Common myeloid progenitor, CD34-positive (primary cell): ENCODE measurements around the gene TMOD2.

ENCODE experiments used
- CTCF ChIA-PET: fragments of 350-600 bp; sonication (Branson Sonifier 250); formaldehyde crosslinking; loops from one replicate; lab custom pipeline; 2021; ENCODE audit warnings: antibody characterized with exemption; lab: Charles Lee
- POLR2A ChIA-PET: fragments of 350-600 bp; sonication (Branson Sonifier 250); formaldehyde crosslinking; loops from one replicate; lab custom pipeline; 2021; ENCODE audit warnings: antibody characterized with exemption; lab: Charles Lee
- DNase-seq, 3 donors: peaks; one replicate each; pipeline versions ENCODE4 v3.0.0 to v3.0.0-alpha.2; 2013
- H3K27ac ChIP-seq, 2 experiments: 1 replicate in 1 of 2; 2 replicates in 1 of 2; pipeline ENCODE4 v1.7.0; 2013; ENCODE audit warnings: inconsistent platforms in 2 of 2, low read length in 2 of 2, mild to moderate bottlenecking in 2 of 2, low read depth in 1 of 2, moderate library complexity in 1 of 2; ENCODE audit not compliant: severe bottlenecking in 2 of 2, insufficient read depth in 1 of 2, poor library complexity in 1 of 2
- H3K27me3 ChIP-seq, 5 experiments: replicated peaks in 2 of 5; 1 replicate in 3 of 5; 2 replicates in 2 of 5; pipeline versions ENCODE4 v1.6.1 to v1.7.0; 2013; ENCODE audit warnings: low read length in 4 of 5, mild to moderate bottlenecking in 2 of 5, moderate library complexity in 2 of 5, inconsistent platforms in 1 of 5; ENCODE audit not compliant: insufficient read depth in 5 of 5, control insufficient read depth in 4 of 5
- H3K36me3 ChIP-seq, 4 experiments: 1 replicate in 2 of 4; 2 replicates in 2 of 4; pipeline versions ENCODE4 v1.6.1 to v1.7.0; 2013; ENCODE audit warnings: low read length in 3 of 4, control low read depth in 1 of 4, mild to moderate bottlenecking in 1 of 4; ENCODE audit not compliant: control insufficient read depth in 4 of 4, insufficient read depth in 4 of 4
- H3K4me1 ChIP-seq, 4 experiments: 1 replicate in 3 of 4; 2 replicates in 1 of 4; pipeline versions ENCODE4 v1.6.1 to v1.7.1; 2013; ENCODE audit warnings: low read length in 3 of 4, mild to moderate bottlenecking in 3 of 4, control low read depth in 1 of 4, inconsistent platforms in 1 of 4, moderate library complexity in 1 of 4; ENCODE audit not compliant: control insufficient read depth in 4 of 4, insufficient read depth in 4 of 4; ENCODE audit errors: control extremely low read depth in 1 of 4
- H3K4me3 ChIP-seq, 7 experiments: 1 replicate in 4 of 7; 2 replicates in 3 of 7; pipeline versions ENCODE4 v1.5.1 to v1.7.0; 2013; ENCODE audit warnings: mild to moderate bottlenecking in 7 of 7, low read length in 6 of 7, moderate library complexity in 6 of 7, inconsistent platforms in 2 of 7, low read depth in 2 of 7, control low read depth in 1 of 7; ENCODE audit not compliant: insufficient read depth in 4 of 7, control insufficient read depth in 1 of 7; ENCODE audit errors: extremely low read depth in 1 of 7
- H3K9me3 ChIP-seq, 5 experiments: 1 replicate in 4 of 5; 2 replicates in 1 of 5; pipeline versions ENCODE4 v1.6.1 to v1.7.1; 2013; ENCODE audit warnings: low read length in 4 of 5, mild to moderate bottlenecking in 2 of 5, inconsistent platforms in 1 of 5, low read depth in 1 of 5, moderate library complexity in 1 of 5; ENCODE audit not compliant: control insufficient read depth in 4 of 5, insufficient read depth in 2 of 5; ENCODE audit errors: control extremely low read depth in 1 of 5
- WGBS: methylation state at CpG from one replicate; pipeline ENCODE4 v1.1.5; 2013; ENCODE audit not compliant: insufficient coverage; 5-methylcytosine and 5-hydroxymethylcytosine counted together

TMOD2 gene

GRCh38 chr15:51755790-51756189 lies 4.4 kb downstream of the TMOD2 start:
- WGBS: 48% methylated on average over 4 of the region's 4 CpGs
- H3K4me3 ChIP-seq: peak overlapping the region in 2 of 7 experiments; percentile 0 to 21

GRCh38 chr15:51756482-51756881 lies 5.1 kb downstream of the TMOD2 start:
- WGBS: 50% methylated on average over 1 of the region's 4 CpGs
- Histone ChIP-seq H3K27ac (no peak overlapping the region), H3K4me3 (peak overlapping the region in 1 of 7 experiments; percentile 13), H3K9me3 (peaks cover 0 to 3% (median 0%) of the 10 kb centered on the region in 5 experiments), H3K4me1 (peaks cover 3 to 43% (median 30%) of the 10 kb centered on the region in 4 experiments), H3K27me3 (peaks cover 0 to 1% (median 0%) of the 10 kb centered on the region in 5 experiments), H3K36me3 (peaks cover 0 to 2% (median 0%) of the 10 kb centered on the region in 4 experiments)
- DNase-seq: peak in 1 of 3 donors; percentile 40
- ChIA-PET CTCF (interaction anchor here (1.2 to 3.9 kb wide), 6 partner anchors 10 to 106 kb away, joined by 3 to 28 read pairs (median 7); partner anchors contain the start of gene LYSMD2), POLR2A (no interaction called here)

More at GRCh38 chr15:51755790-51756189, 4.4 kb downstream of the TMOD2 start:
- ChIA-PET POLR2A (no interaction called here), CTCF (interaction anchor here (1.1 to 3.9 kb wide), 5 partner anchors 12 to 106 kb away, joined by 3 to 28 read pairs (median 9); partner anchors contain the start of gene LYSMD2)
- DNase-seq: no peak
- Histone ChIP-seq H3K27ac (no peak overlapping the region), H3K27me3 (peaks cover 0 to 5% (median 0%) of the 10 kb centered on the region in 5 experiments), H3K36me3 (peaks cover 0 to 2% (median 0%) of the 10 kb centered on the region in 4 experiments), H3K9me3 (peaks cover 0 to 3% (median 0%) of the 10 kb centered on the region in 5 experiments), H3K4me1 (peaks cover 3 to 46% (median 33%) of the 10 kb centered on the region in 4 experiments)

GRCh38 chr15:51757450-51757849 lies 6.1 kb downstream of the TMOD2 start:
- no peak for DNase-seq
- H3K9me3 ChIP-seq: peaks cover 0 to 3% (median 0%) of the 10 kb centered on the region in 5 experiments
- peaks cover 0 to 1% (median 0%) of the 10 kb centered on the region in 5 experiments for H3K27me3 ChIP-seq
- peaks cover 0 to 36% (median 23%) of the 10 kb centered on the region in 4 experiments for H3K4me1 ChIP-seq
- H3K36me3 ChIP-seq: peaks cover 0 to 2% (median 0%) of the 10 kb centered on the region in 4 experiments
- H3K27ac ChIP-seq: no peak overlapping the region
- 100% methylated on average over 2 of the region's 2 CpGs for WGBS
- ChIA-PET CTCF (interaction anchor here (0.6 to 3.9 kb wide), 9 partner anchors 9 to 405 kb away, joined by 3 to 28 read pairs (median 3); no protein-coding TSS in a partner anchor), POLR2A (no interaction called here)
- no peak overlapping the region for H3K4me3 ChIP-seq

GRCh38 chr15:51758645-51759044 lies 7.2 kb downstream of the TMOD2 start:
- no peak for DNase-seq
- peaks cover 0 to 3% (median 0%) of the 10 kb centered on the region in 5 experiments for H3K9me3 ChIP-seq
- peaks cover 0 to 2% (median 0%) of the 10 kb centered on the region in 4 experiments for H3K36me3 ChIP-seq
- no peak overlapping the region for H3K27ac ChIP-seq
- peaks cover 0 to 26% (median 17%) of the 10 kb centered on the region in 4 experiments for H3K4me1 ChIP-seq
- H3K4me3 ChIP-seq: no peak overlapping the region
- ChIA-PET CTCF (interaction anchor here (0.8 to 3.9 kb wide), 4 partner anchors 14 to 403 kb away, joined by 3 to 28 read pairs (median 7); no protein-coding TSS in a partner anchor), POLR2A (no interaction called here)
- 86% methylated on average over 1 of the region's 1 CpG for WGBS
- H3K27me3 ChIP-seq: peaks cover 0 to 1% (median 0%) of the 10 kb centered on the region in 5 experiments

- H3K36me3 ChIP-seq: peaks cover 0 to 2% (median 0%) of the 10 kb centered on the region in 4 experiments
- DNase-seq: no peak
- H3K27ac ChIP-seq: no peak overlapping the region
- WGBS: 90% methylated on average over 2 of the region's 3 CpGs
- peaks cover 0 to 20% (median 16%) of the 10 kb centered on the region in 4 experiments for H3K4me1 ChIP-seq
- H3K4me3 ChIP-seq: no peak overlapping the region
- ChIA-PET CTCF (no interaction called here), POLR2A (no interaction called here)
- peaks cover 0 to 1% (median 0%) of the 10 kb centered on the region in 5 experiments for H3K27me3 ChIP-seq
- H3K9me3 ChIP-seq: peaks cover 0 to 3% (median 0%) of the 10 kb centered on the region in 5 experiments
These were observed 8.2 kb downstream of the TMOD2 start for GRCh38 chr15:51759557-51760070.

- CTCF ChIA-PET: interaction anchor here (1.8 to 2.9 kb wide), 2 partner anchors 15 to 111 kb away, joined by 6 to 11 read pairs; no protein-coding TSS in a partner anchor
- H3K27ac ChIP-seq: no peak overlapping the region
- peaks cover 0 to 11% (median 10%) of the 10 kb centered on the region in 4 experiments for H3K4me1 ChIP-seq
- no peaks in the 10 kb centered on the region for H3K36me3 ChIP-seq
- DNase-seq: no peak
- H3K4me3 ChIP-seq: no peak overlapping the region
- 16% methylated on average over 2 of the region's 3 CpGs for WGBS
- H3K27me3 ChIP-seq: peaks cover 0 to 1% (median 0%) of the 10 kb centered on the region in 5 experiments
- peaks cover 0 to 3% (median 0%) of the 10 kb centered on the region in 5 experiments for H3K9me3 ChIP-seq
- POLR2A ChIA-PET: no interaction called here
These were observed 9.4 kb downstream of the TMOD2 start for GRCh38 chr15:51760805-51761204.
